ENCODE data around the gene BARD1. TPM values are rescaled to one million over a fixed set of nuclear protein-coding genes. Genes with fewer than 3 reads are reported as not detected.
"Not testable (repeated sequence)": the region's sequence is repeated elsewhere in the genome, so short reads cannot be mapped to it uniquely, and the experiment has no call there.

BARD1 gene
- polyA plus RNA-seq, 2 donors: 3.7 to 5.1 TPM

DNA sequence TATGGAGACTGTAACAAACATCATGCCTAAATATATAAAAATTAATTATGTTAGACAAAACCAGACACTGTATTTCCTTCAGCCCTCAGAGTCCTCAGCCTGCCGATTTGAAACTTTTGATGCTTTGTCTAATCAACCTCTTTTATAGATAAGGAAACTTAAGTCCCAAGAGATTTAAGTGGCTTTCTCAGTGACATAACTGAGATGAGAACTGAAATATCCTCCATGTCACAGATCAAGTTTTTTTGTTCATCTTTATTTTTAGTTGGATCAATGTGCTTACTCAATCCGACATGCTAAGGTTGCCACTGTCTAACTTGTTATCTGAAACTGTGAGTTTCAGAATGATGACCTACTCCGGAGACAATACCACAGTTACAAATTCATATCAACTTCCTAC lies 72.3 kb downstream of the BARD1 start:
- Histone ChIP-seq H3K27me3 (ENCODE audit: control insufficient read depth in 1 of 2, insufficient read depth in 2 of 2, low read length in 2 of 2) (no peaks in the 10 kb centered on the region), H3K36me3 (ENCODE audit: control insufficient read depth in 2 of 2, insufficient read depth in 2 of 2, low read length in 1 of 2) (no peaks in the 10 kb centered on the region), H3K4me1 (ENCODE audit: control insufficient read depth in 2 of 2, insufficient read depth in 2 of 2, low read length in 1 of 2) (no peaks in the 10 kb centered on the region), H3K4me3 (ENCODE audit: low read depth in 1 of 2, low read length in 2 of 2) (no peak overlapping the region), H3K27ac (ENCODE audit: low read depth in 2 of 2, low read length in 1 of 2) (no peak overlapping the region), H3K9me3 (ENCODE audit: control insufficient read depth in 2 of 2, insufficient read depth in 1 of 2, low read depth in 1 of 2, low read length in 1 of 2) (no peaks in the 10 kb centered on the region)
- WGBS, 2 donors: 79 to 83% methylated on average over 3 of the region's 3 CpGs

DNA sequence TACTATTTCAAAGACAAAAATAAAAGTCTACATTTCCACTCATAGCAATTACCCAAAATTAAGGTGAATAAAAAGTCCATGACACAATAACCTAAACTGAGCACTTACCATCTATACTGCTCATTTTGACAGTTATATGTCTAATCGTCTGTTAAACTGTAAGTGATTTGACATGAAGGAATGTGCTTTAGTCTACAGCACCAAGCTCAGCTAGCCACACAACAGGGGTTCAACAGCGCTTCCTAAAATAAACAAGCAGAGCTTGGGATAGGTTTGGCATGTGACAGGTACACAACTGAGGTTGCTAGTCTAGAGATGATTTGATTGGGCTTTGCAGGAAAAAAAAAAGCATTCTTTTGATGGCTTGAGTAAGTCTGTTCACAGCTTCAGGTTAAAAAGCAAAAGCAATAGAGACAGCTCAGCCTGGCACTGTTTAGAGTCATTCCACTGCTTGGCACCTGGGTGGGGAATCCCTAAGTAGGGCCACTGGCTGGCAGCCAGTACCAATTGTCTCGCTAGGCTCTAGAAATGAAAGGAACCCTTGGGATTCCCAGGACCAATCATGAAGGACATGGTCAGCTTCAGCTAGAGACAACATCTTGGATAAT lies 78.6 kb downstream of the BARD1 start:
- peaks cover 3% of the 10 kb centered on the region in 2 donors for H3K36me3 ChIP-seq (ENCODE audit: control insufficient read depth in 2 of 2, insufficient read depth in 2 of 2, low read length in 1 of 2)
- no peaks in the 10 kb centered on the region for H3K27me3 ChIP-seq (ENCODE audit: control insufficient read depth in 1 of 2, insufficient read depth in 2 of 2, low read length in 2 of 2)
- WGBS, 2 donors: 71% methylated on average over 3 of the region's 3 CpGs
- H3K4me3 ChIP-seq (ENCODE audit: low read depth in 1 of 2, low read length in 2 of 2): no peak overlapping the region
- no peaks in the 10 kb centered on the region for H3K9me3 ChIP-seq (ENCODE audit: control insufficient read depth in 2 of 2, insufficient read depth in 1 of 2, low read depth in 1 of 2, low read length in 1 of 2)
- H3K4me1 ChIP-seq (ENCODE audit: control insufficient read depth in 2 of 2, insufficient read depth in 2 of 2, low read length in 1 of 2): no peaks in the 10 kb centered on the region
- H3K27ac ChIP-seq (ENCODE audit: low read depth in 2 of 2, low read length in 1 of 2): no peak overlapping the region

- peaks cover 3% of the 10 kb centered on the region in 2 donors for H3K36me3 ChIP-seq (ENCODE audit: control insufficient read depth in 2 of 2, insufficient read depth in 2 of 2, low read length in 1 of 2)
These were observed 79.2 kb downstream of the BARD1 start for GRCh38 chr2:214730248-214730647.

DNA sequence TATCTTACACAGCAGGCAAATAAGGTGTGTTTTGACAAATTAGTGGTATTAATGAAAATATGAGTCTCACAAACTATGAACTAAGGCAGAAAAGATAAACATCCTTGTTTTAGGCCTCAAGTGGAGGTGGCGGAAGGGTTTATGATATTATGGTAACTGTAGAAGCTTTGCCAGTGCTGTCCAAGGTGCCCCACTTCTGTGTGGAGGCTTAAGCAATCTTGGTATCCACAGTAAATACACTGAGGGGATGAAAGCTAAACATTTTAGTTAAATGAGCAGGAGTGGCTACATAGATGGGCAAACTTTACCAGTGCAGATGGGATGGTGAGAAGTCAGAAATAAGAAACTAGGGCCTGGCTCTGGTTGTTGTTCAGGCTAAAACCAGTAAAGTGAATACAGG lies 84.7 kb downstream of the BARD1 start:
- peaks cover 3% of the 10 kb centered on the region in 2 donors for H3K36me3 ChIP-seq (ENCODE audit: control insufficient read depth in 2 of 2, insufficient read depth in 2 of 2, low read length in 1 of 2)
- no peaks in the 10 kb centered on the region for H3K4me1 ChIP-seq (ENCODE audit: control insufficient read depth in 2 of 2, insufficient read depth in 2 of 2, low read length in 1 of 2)
- no peak overlapping the region for H3K4me3 ChIP-seq (ENCODE audit: low read depth in 1 of 2, low read length in 2 of 2)
- WGBS, 2 donors: 91 to 99% methylated on average over 1 of the region's 1 CpG
- H3K27me3 ChIP-seq (ENCODE audit: control insufficient read depth in 1 of 2, insufficient read depth in 2 of 2, low read length in 2 of 2): no peaks in the 10 kb centered on the region
- H3K27ac ChIP-seq (ENCODE audit: low read depth in 2 of 2, low read length in 1 of 2): no peak overlapping the region
- H3K9me3 ChIP-seq (ENCODE audit: control insufficient read depth in 2 of 2, insufficient read depth in 1 of 2, low read depth in 1 of 2, low read length in 1 of 2): no peaks in the 10 kb centered on the region

More at GRCh38 chr2:214730248-214730647, 79.2 kb downstream of the BARD1 start:
- no peaks in the 10 kb centered on the region for H3K9me3 ChIP-seq (ENCODE audit: control insufficient read depth in 2 of 2, insufficient read depth in 1 of 2, low read depth in 1 of 2, low read length in 1 of 2)
- no peaks in the 10 kb centered on the region for H3K4me1 ChIP-seq (ENCODE audit: control insufficient read depth in 2 of 2, insufficient read depth in 2 of 2, low read length in 1 of 2)
- no peak overlapping the region for H3K27ac ChIP-seq (ENCODE audit: low read depth in 2 of 2, low read length in 1 of 2)
- H3K27me3 ChIP-seq (ENCODE audit: control insufficient read depth in 1 of 2, insufficient read depth in 2 of 2, low read length in 2 of 2): no peaks in the 10 kb centered on the region
- no peak overlapping the region for H3K4me3 ChIP-seq (ENCODE audit: low read depth in 1 of 2, low read length in 2 of 2)
- WGBS, 2 donors: 81% methylated on average over 3 of the region's 3 CpGs

DNA sequence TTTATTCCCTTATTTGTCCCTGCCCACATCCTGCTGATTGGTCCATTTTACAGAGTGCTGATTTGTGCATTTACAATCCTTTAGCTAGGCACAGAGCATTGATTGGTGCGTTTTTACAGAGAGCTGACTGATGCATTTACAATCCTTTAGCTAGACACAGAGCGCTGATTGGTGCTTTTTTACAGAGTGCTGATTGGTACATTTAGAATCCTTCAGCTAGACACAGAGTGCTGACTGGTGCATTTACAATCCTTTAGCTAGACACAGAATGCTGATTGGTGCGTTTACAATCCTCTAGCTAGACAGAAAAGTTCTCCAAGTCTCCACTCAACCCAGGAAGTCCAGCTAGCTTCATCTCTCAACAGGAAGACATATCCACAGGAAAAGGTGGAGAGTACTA lies 91.6 kb downstream of the BARD1 start:
- H3K36me3 ChIP-seq (ENCODE audit: control insufficient read depth in 2 of 2, insufficient read depth in 2 of 2, low read length in 1 of 2); H3K4me1 ChIP-seq (ENCODE audit: control insufficient read depth in 2 of 2, insufficient read depth in 2 of 2, low read length in 1 of 2); H3K9me3 ChIP-seq (ENCODE audit: control insufficient read depth in 2 of 2, insufficient read depth in 1 of 2, low read depth in 1 of 2, low read length in 1 of 2); H3K4me3 ChIP-seq (ENCODE audit: low read depth in 1 of 2, low read length in 2 of 2); H3K27me3 ChIP-seq (ENCODE audit: control insufficient read depth in 1 of 2, insufficient read depth in 2 of 2, low read length in 2 of 2); H3K27ac ChIP-seq (ENCODE audit: low read depth in 2 of 2, low read length in 1 of 2): not testable (repeated sequence)
- 95 to 98% methylated on average over 3 of the region's 3 CpGs for WGBS, 2 donors

- 95 to 96% methylated on average over 12 of the region's 12 CpGs for WGBS, 2 donors
- no peaks in the 10 kb centered on the region for H3K4me1 ChIP-seq (ENCODE audit: control insufficient read depth in 2 of 2, insufficient read depth in 2 of 2, low read length in 1 of 2)
- H3K36me3 ChIP-seq (ENCODE audit: control insufficient read depth in 2 of 2, insufficient read depth in 2 of 2, low read length in 1 of 2): no peaks in the 10 kb centered on the region
- no peak overlapping the region for H3K4me3 ChIP-seq (ENCODE audit: low read depth in 1 of 2, low read length in 2 of 2)
- no peak overlapping the region for H3K27ac ChIP-seq (ENCODE audit: low read depth in 2 of 2, low read length in 1 of 2)
- H3K27me3 ChIP-seq (ENCODE audit: control insufficient read depth in 1 of 2, insufficient read depth in 2 of 2, low read length in 2 of 2): no peaks in the 10 kb centered on the region
- H3K9me3 ChIP-seq (ENCODE audit: control insufficient read depth in 2 of 2, insufficient read depth in 1 of 2, low read depth in 1 of 2, low read length in 1 of 2): no peaks in the 10 kb centered on the region
These were observed 92.5 kb downstream of the BARD1 start for GRCh38 chr2:214716811-214717560.

- 0% methylated on average over 1 of the region's 1 CpG for WGBS, 2 donors
- Histone ChIP-seq H3K27ac (ENCODE audit: low read depth in 2 of 2, low read length in 1 of 2) (no peak overlapping the region), H3K27me3 (ENCODE audit: control insufficient read depth in 1 of 2, insufficient read depth in 2 of 2, low read length in 2 of 2) (no peaks in the 10 kb centered on the region), H3K9me3 (ENCODE audit: control insufficient read depth in 2 of 2, insufficient read depth in 1 of 2, low read depth in 1 of 2, low read length in 1 of 2) (no peaks in the 10 kb centered on the region), H3K4me1 (ENCODE audit: control insufficient read depth in 2 of 2, insufficient read depth in 2 of 2, low read length in 1 of 2) (no peaks in the 10 kb centered on the region), H3K4me3 (ENCODE audit: low read depth in 1 of 2, low read length in 2 of 2) (no peak overlapping the region), H3K36me3 (ENCODE audit: control insufficient read depth in 2 of 2, insufficient read depth in 2 of 2, low read length in 1 of 2) (no peaks in the 10 kb centered on the region)
These were observed 94.5 kb downstream of the BARD1 start for GRCh38 chr2:214715025-214715424.

- 46 to 54% methylated on average over 8 of the region's 8 CpGs for WGBS, 2 donors
- Histone ChIP-seq H3K27me3 (ENCODE audit: control insufficient read depth in 1 of 2, insufficient read depth in 2 of 2, low read length in 2 of 2) (no peaks in the 10 kb centered on the region), H3K4me1 (ENCODE audit: control insufficient read depth in 2 of 2, insufficient read depth in 2 of 2, low read length in 1 of 2) (no peaks in the 10 kb centered on the region), H3K4me3 (ENCODE audit: low read depth in 1 of 2, low read length in 2 of 2) (no peak overlapping the region), H3K27ac (ENCODE audit: low read depth in 2 of 2, low read length in 1 of 2) (no peak overlapping the region), H3K36me3 (ENCODE audit: control insufficient read depth in 2 of 2, insufficient read depth in 2 of 2, low read length in 1 of 2) (no peaks in the 10 kb centered on the region), H3K9me3 (ENCODE audit: control insufficient read depth in 2 of 2, insufficient read depth in 1 of 2, low read depth in 1 of 2, low read length in 1 of 2) (no peaks in the 10 kb centered on the region)
These were observed 96.2 kb downstream of the BARD1 start for GRCh38 chr2:214713080-214713830.

GRCh38 chr2:214710729-214711128 lies 98.8 kb downstream of the BARD1 start:
- H3K4me3 ChIP-seq (ENCODE audit: low read depth in 1 of 2, low read length in 2 of 2): no peak overlapping the region
- H3K36me3 ChIP-seq (ENCODE audit: control insufficient read depth in 2 of 2, insufficient read depth in 2 of 2, low read length in 1 of 2): no peaks in the 10 kb centered on the region
- H3K27ac ChIP-seq (ENCODE audit: low read depth in 2 of 2, low read length in 1 of 2): no peak overlapping the region
- no peaks in the 10 kb centered on the region for H3K4me1 ChIP-seq (ENCODE audit: control insufficient read depth in 2 of 2, insufficient read depth in 2 of 2, low read length in 1 of 2)
- H3K27me3 ChIP-seq (ENCODE audit: control insufficient read depth in 1 of 2, insufficient read depth in 2 of 2, low read length in 2 of 2): no peaks in the 10 kb centered on the region
- WGBS, 2 donors: 93 to 96% methylated on average over 2 of the region's 2 CpGs
- no peaks in the 10 kb centered on the region for H3K9me3 ChIP-seq (ENCODE audit: control insufficient read depth in 2 of 2, insufficient read depth in 1 of 2, low read depth in 1 of 2, low read length in 1 of 2)
